T follicular helper cell (primary cell): ENCODE results near the gene IST1.

Source experiments
- DNase-seq: peaks from one replicate; pipeline ENCODE4 v3.0.0-alpha.2; 2020; ENCODE audit warnings: low read depth

The IST1 gene

GRCh38 chr16:71965223-71965622, 69.9 kb downstream of the IST1 start:
- DNase-seq = no peak

GRCh38 chr16:71966932-71967331, 71.6 kb downstream of the IST1 start:
- no peak for DNase-seq

GRCh38 chr16:71969353-71969752, 74.0 kb downstream of the IST1 start:
- no peak for DNase-seq

GRCh38 chr16:71971571-71971970, 76.2 kb downstream of the IST1 start:
- DNase-seq = no peak

- DNase-seq = no peak
These were observed 77.0 kb downstream of the IST1 start for GRCh38 chr16:71972356-71972755.

GRCh38 chr16:71973001-71973400, 77.7 kb downstream of the IST1 start:
- no peak for DNase-seq

- no peak for DNase-seq
These were observed 78.9 kb downstream of the IST1 start for GRCh38 chr16:71974068-71974818.
